Measurements from ENCODE around the gene FOXA3. TPM values are rescaled to one million over a fixed set of nuclear protein-coding genes. Genes with fewer than 3 reads are reported as not detected.

The FOXA3 gene
- total RNA-seq, 1 donor from 2014 or later = not detected

GRCh38 chr19:45852145-45852750 is 11.9 kb upstream of the FOXA3 start:
- H3K27me3 ChIP-seq (ENCODE audit: low read depth) = no peaks in the 10 kb centered on the region
- H3K4me3 ChIP-seq = no peak overlapping the region
- H3K36me3 ChIP-seq = peaks cover 79% of the 10 kb centered on the region
- DNase-seq = no peak
- no peak overlapping the region for H3K27ac ChIP-seq (replicated peaks)
- TF ChIP-seq CTCF (IDR thresholded peaks at IDR 0.05; ENCODE audit: borderline replicate concordance) = no peak
- no peaks in the 10 kb centered on the region for H3K4me1 ChIP-seq
- H3K9me3 ChIP-seq (replicated peaks) = no peaks in the 10 kb centered on the region
- intact Hi-C loops (cut with micrococcal nuclease) = no loop called here

DNA sequence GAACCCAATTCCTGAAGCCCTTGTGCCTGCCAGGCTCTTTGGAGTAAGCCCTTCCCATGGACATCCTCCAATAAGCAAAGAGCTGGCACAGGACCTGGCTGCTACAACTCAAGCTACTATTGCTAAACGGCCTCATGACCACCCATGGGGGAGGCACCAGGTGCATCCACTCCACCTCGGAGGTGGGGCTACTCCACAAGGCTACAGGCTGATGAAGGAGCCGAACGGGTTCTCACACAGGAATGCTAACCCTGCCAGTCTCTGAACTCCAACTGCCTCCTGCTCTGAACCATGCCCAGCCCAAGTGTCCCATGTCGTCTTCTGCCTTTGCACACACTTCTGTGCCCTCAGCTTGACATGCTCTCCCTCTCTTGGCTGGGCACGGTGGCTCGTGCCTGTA is 11.1 kb upstream of the FOXA3 start:
- no peak overlapping the region for H3K4me3 ChIP-seq
- H3K4me1 ChIP-seq = no peaks in the 10 kb centered on the region
- DNase-seq = no peak
- H3K27me3 ChIP-seq (ENCODE audit: low read depth) = no peaks in the 10 kb centered on the region
- H3K9me3 ChIP-seq (replicated peaks) = no peaks in the 10 kb centered on the region
- TF ChIP-seq CTCF (IDR thresholded peaks at IDR 0.05; ENCODE audit: borderline replicate concordance) = no peak
- no peak overlapping the region for H3K27ac ChIP-seq (replicated peaks)
- intact Hi-C loops (cut with micrococcal nuclease) = no loop called here
- peaks cover 75% of the 10 kb centered on the region for H3K36me3 ChIP-seq

DNA sequence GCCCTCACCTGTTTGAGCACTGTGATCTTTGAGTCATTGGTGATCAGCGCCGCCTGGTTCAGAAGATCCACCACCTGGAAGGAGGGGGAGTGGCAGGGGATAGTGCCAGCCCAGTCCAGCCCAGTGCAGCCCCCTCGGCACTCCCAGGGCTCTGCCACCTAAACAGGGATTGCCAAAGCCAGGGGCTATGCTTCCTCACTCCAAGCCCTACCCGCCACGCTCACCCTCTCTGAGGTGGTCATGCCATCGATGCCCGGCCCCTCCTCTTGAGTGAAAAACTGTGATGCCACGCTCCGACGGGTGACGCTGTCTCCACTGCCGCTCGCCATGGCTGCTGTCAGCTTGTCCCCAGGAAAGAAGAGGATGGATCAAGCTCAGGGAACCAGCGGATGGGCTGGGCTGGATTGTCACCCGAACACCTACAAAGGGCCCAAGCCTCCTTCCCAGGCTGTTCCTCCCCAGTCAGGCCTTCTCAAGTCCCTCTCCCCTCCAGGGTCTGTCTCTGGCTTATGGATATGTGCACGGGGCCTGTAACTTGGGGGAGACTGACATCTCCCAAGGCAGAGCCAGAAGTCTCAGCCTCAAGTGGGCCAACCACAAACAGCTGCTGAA is 9.9 kb upstream of the FOXA3 start:
- DNase-seq = no peak
- TF ChIP-seq CTCF (IDR thresholded peaks at IDR 0.05; ENCODE audit: borderline replicate concordance) = no peak
- H3K4me3 ChIP-seq = no peak overlapping the region
- no peaks in the 10 kb centered on the region for H3K27me3 ChIP-seq (ENCODE audit: low read depth)
- no peaks in the 10 kb centered on the region for H3K9me3 ChIP-seq (replicated peaks)
- peaks cover 74% of the 10 kb centered on the region for H3K36me3 ChIP-seq
- H3K27ac ChIP-seq (replicated peaks) = no peak overlapping the region
- no peaks in the 10 kb centered on the region for H3K4me1 ChIP-seq
- intact Hi-C loops (cut with micrococcal nuclease) = no loop called here

DNA sequence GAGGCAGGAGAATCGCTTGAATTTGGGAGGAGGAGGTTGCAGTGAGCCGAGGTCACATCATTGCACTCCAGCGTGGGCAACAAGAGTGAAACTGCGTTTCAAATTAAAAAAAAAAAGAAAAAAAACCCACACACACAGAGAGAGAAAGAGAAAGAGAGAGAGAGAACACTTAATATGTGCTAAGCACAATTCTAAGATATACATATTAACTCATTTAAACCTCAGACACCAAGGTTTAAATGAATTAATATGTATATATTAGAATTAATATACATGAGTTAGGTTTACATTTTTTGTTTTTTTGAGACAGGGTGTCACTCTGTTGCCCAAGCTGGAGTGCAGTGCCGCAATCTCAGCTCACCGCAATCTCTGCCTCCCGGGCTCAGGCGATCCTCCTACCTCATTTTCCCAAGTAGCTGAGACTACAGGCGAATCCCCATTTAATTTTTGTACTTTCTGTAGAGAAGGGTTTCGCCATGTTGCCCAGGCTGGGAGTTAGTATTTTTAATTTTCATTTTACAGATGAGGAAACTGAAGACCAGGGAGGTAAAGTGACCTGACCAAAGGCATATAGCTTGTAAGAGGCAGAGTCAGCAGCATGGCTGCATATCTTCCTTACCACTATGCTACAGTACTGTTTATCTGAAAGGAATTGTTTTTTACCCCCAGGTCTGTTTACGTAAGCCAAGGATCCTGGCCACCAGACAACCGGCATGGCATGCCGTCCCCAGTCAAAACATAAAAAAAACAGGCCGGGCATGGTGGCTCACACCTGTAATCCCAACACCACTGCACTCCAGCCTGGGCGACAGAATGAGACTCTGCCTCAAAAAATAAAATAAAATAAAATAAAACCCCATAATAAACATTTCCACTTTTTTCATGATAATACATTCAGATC is 3.5 kb upstream of the FOXA3 start:
- intact Hi-C loops (cut with micrococcal nuclease) = no loop called here
- DNase-seq = no peak
- no peak overlapping the region for H3K4me3 ChIP-seq
- no peaks in the 10 kb centered on the region for H3K9me3 ChIP-seq (replicated peaks)
- H3K36me3 ChIP-seq = peaks cover 34% of the 10 kb centered on the region
- peaks cover 38% of the 10 kb centered on the region for H3K4me1 ChIP-seq
- H3K27ac ChIP-seq (replicated peaks) = no peak overlapping the region
- H3K27me3 ChIP-seq (ENCODE audit: low read depth) = peaks cover 22% of the 10 kb centered on the region
- TF ChIP-seq CTCF (IDR thresholded peaks at IDR 0.05; ENCODE audit: borderline replicate concordance) = no peak

DNA sequence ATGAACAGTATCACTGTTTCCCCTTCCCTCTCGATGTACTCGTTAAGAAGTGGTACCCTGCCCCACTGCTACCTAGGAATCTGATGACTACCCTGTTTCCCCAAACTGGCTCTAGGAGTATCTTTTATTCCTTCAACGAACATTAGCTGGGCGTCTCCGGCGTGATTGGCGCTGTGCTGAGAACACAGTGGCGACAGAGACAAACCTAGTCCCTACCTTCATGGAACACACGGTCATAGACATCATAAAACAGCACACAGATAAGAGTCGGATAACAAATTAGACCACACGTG is 1.9 kb upstream of the FOXA3 start:
- Histone ChIP-seq H3K27me3 (ENCODE audit: low read depth) (peaks cover 38% of the 10 kb centered on the region), H3K4me3 (peak overlapping the region; percentile 98), H3K4me1 (peaks cover 38% of the 10 kb centered on the region), H3K27ac (replicated peaks) (peak overlapping the region; percentile 93), H3K36me3 (peaks cover 30% of the 10 kb centered on the region), H3K9me3 (replicated peaks) (no peaks in the 10 kb centered on the region)
- no peak for DNase-seq
- intact Hi-C loops (cut with micrococcal nuclease) = no loop called here
- no peak for TF ChIP-seq CTCF (IDR thresholded peaks at IDR 0.05; ENCODE audit: borderline replicate concordance)

Data from left ventricle myocardium inferior (tissue), 1 donor.